Caco-2 (cell line): Measurements from ENCODE around the gene CSH1. TPM values are rescaled to one million over a fixed set of nuclear protein-coding genes. Genes with fewer than 3 reads are reported as not detected.
"Not testable (repeated sequence)": the region's sequence is repeated elsewhere in the genome, so short reads cannot be mapped to it uniquely, and the experiment has no call there.

Source experiments
- BruUV-seq: library from RNA; stranded (reverse); fragments of 400-500 nt; replicated peaks from 2 replicates; lab custom pipeline; 2021; lab: Mats Ljungman, UMichigan
- CTCF ChIA-PET: fragments of 300-600 bp; sonication (Branson Sonifier 250); formaldehyde crosslinking; loops from one replicate; lab custom pipeline; 2022; ENCODE audit warnings: antibody characterized with exemption; lab: Charles Lee
- POLR2A ChIA-PET: fragments of 300-600 bp; sonication (Branson Sonifier 250); formaldehyde crosslinking; loops from one replicate; lab custom pipeline; 2022; ENCODE audit warnings: antibody characterized with exemption; lab: Charles Lee
- DNase-seq, 2 experiments: peaks; one replicate each; pipeline versions ENCODE4 v3.0.0 to v3.0.0-alpha.2; 2020 to 2022
- H3K27me3 ChIP-seq: replicated peaks from 2 replicates; pipeline ENCODE4 v1.6.0; 2011; ENCODE audit warnings: low read length; ENCODE audit not compliant: control insufficient read depth, insufficient read depth
- H3K36me3 ChIP-seq: 2 replicates; pipeline ENCODE4 v1.5.1; 2011; ENCODE audit warnings: low read length; ENCODE audit not compliant: control insufficient read depth, insufficient read depth
- H3K4me1 ChIP-seq: fragments of 250-450 bp; sonication (Bioruptor Pico); 2 replicates; pipeline ENCODE4 v1.5.1; 2020; ENCODE audit warnings: mild to moderate bottlenecking
- H3K4me3 ChIP-seq: 2 replicates; pipeline ENCODE4 v1.5.1; 2011; ENCODE audit warnings: low read depth, mild to moderate bottlenecking, control low read depth, low read length
- H3K9me3 ChIP-seq: fragments of 250-450 bp; sonication (Bioruptor Pico); 2 replicates; pipeline ENCODE4 v1.5.1; 2020; ENCODE audit warnings: mild to moderate bottlenecking, moderate library complexity
- H3K27ac Mint-ChIP-seq: one replicate; pipeline ENCODE4 v1.8.0; 2022; ENCODE audit warnings: mixed read lengths; ENCODE audit not compliant: unreplicated experiment
- H3K27me3 Mint-ChIP-seq: one replicate; pipeline ENCODE4 v1.8.0; 2022; ENCODE audit warnings: mixed read lengths; ENCODE audit not compliant: insufficient read depth, unreplicated experiment
- H3K36me3 Mint-ChIP-seq: one replicate; pipeline ENCODE4 v1.8.0; 2022; ENCODE audit warnings: mild to moderate bottlenecking, mixed read lengths; ENCODE audit not compliant: insufficient read depth, unreplicated experiment
- H3K4me1 Mint-ChIP-seq: one replicate; pipeline ENCODE4 v1.8.0; 2022; ENCODE audit warnings: low read depth, mixed read lengths; ENCODE audit not compliant: unreplicated experiment
- H3K4me3 Mint-ChIP-seq: one replicate; pipeline ENCODE4 v1.8.0; 2022; ENCODE audit warnings: mild to moderate bottlenecking, moderate library complexity, mixed read lengths; ENCODE audit not compliant: unreplicated experiment
- H3K9me3 Mint-ChIP-seq: one replicate; pipeline ENCODE4 v1.8.0; 2022; ENCODE audit warnings: mixed read lengths; ENCODE audit not compliant: unreplicated experiment
- intact Hi-C: fragments of 100-400 bp; cut with micrococcal nuclease; formaldehyde crosslinking; loops from one replicate; pipeline ENCODE4 v1.10.0; 2022; ENCODE audit not compliant: unreplicated experiment
- total RNA-seq: library from RNA; stranded (reverse); gene quantifications from 2 replicates; pipeline ENCODE4 v1.2.3, GENCODE V29; 2022

CSH1 gene
- total RNA-seq, 1 experiment from 2014 or later: not detected

DNA sequence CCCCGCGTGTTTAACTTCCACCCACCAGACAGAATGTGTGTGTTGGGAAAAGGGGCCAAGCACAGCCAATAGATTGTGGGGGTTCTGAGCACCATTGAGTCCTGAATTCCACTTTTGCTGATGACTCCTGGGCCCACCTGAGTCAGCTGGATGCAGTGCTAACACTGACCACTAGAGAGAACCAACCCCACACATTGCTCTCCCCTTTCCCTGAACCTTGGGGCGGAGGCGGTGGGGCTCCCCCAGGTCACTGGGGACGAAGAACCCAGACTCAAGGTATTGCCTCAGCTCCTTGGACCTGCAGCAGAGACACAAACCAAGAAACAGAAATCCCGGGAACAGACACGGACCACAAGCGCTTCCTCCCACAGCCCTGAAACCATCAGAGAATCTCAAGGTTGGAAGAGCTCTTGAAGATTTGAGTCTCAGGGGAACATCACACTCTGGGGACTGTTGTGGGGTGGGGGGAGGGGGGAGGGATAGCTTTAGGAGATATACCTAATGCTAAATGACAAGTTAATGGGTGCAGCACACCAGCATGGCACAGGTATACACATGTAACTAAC is 22.2 kb downstream of the CSH1 start:
- H3K36me3 ChIP-seq, intact Hi-C loops, CTCF ChIA-PET, H3K27me3 ChIP-seq, DNase-seq, H3K4me1 Mint-ChIP-seq, BruUV-seq, H3K9me3 ChIP-seq, H3K4me3 Mint-ChIP-seq, H3K4me3 ChIP-seq, H3K36me3 Mint-ChIP-seq, H3K4me1 ChIP-seq, POLR2A ChIA-PET, H3K9me3 Mint-ChIP-seq, H3K27ac Mint-ChIP-seq, H3K27me3 Mint-ChIP-seq: not testable (repeated sequence)

DNA sequence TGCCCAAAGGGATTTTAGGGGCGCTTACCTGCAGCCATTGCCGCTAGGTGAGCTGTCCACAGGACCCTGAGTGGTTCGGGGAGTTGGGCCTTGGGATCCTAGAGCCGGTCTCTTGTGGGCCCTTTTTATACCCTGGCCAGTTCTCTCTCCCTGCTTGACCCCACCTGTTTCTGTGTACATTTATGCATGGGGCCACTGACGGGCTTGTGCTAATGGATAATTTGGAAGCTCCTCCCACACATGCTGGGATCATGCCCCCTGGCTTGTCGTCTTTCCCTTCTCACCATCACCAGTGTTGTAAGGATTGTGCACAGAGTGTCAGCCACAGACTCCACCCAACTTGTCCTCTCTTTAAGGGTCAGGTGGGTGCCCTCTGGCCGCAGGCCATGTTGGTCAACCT is 22.8 kb downstream of the CSH1 start, which contains the start of gene CSH2:
TSS of gene CSH2 (minus strand) at position 101 of the 400 bp plus-strand sequence. CDS start at position 38, 63 bp downstream.
- H3K4me3 Mint-ChIP-seq, CTCF ChIA-PET: not testable (repeated sequence)

GRCh38 chr17:63871646-63872365 is 24.6 kb downstream of the CSH1 start:
- intact Hi-C loops, BruUV-seq, H3K9me3 ChIP-seq, H3K4me1 ChIP-seq, H3K27me3 ChIP-seq, DNase-seq, H3K36me3 Mint-ChIP-seq, CTCF ChIA-PET, POLR2A ChIA-PET, H3K4me1 Mint-ChIP-seq, H3K36me3 ChIP-seq, H3K27me3 Mint-ChIP-seq, H3K4me3 ChIP-seq, H3K4me3 Mint-ChIP-seq, H3K27ac Mint-ChIP-seq, H3K9me3 Mint-ChIP-seq: not testable (repeated sequence)

More for the DNA sequence above, 22.8 kb downstream of the CSH1 start, which contains the start of gene CSH2:
- H3K9me3 Mint-ChIP-seq, H3K4me3 ChIP-seq, H3K36me3 ChIP-seq, H3K36me3 Mint-ChIP-seq, BruUV-seq, DNase-seq, H3K27me3 Mint-ChIP-seq, H3K4me1 Mint-ChIP-seq, H3K27me3 ChIP-seq, intact Hi-C loops, H3K27ac Mint-ChIP-seq, H3K4me1 ChIP-seq, POLR2A ChIA-PET, H3K9me3 ChIP-seq: not testable (repeated sequence)

DNA sequence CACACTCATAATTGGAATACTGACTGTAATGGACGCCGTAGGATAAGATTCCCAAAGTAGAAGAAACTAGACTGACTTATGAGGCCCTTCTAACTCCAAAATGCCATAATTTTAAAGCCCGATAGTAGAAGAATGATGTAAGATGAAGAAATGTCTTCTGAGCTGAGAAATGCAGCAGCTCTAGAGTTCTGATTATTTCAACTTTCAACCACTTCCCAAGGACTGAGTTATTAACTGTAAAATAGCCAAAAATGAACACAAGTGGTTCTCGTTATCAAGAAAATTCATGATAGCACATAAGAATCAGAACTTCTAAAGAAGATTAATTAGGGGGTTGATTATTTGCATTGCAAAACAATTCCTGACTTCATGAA is 26.1 kb downstream of the CSH1 start:
- intact Hi-C loops, BruUV-seq, H3K4me1 Mint-ChIP-seq, H3K27ac Mint-ChIP-seq, H3K27me3 ChIP-seq, H3K9me3 ChIP-seq, H3K36me3 ChIP-seq, H3K9me3 Mint-ChIP-seq, H3K4me1 ChIP-seq, CTCF ChIA-PET, H3K36me3 Mint-ChIP-seq, H3K27me3 Mint-ChIP-seq, H3K4me3 ChIP-seq, H3K4me3 Mint-ChIP-seq, POLR2A ChIA-PET, DNase-seq: not testable (repeated sequence)
